OCI-LY7 (cell line): ENCODE measurements around the gene LIAS. TPM values are rescaled to one million over a fixed set of nuclear protein-coding genes. Genes with fewer than 3 reads are reported as not detected.

Experiments
- BruUV-seq: library from RNA; stranded (reverse); fragments of 400-500 nt; replicated peaks from 2 replicates; lab custom pipeline; 2021; lab: Mats Ljungman, UMichigan
- CTCF ChIA-PET: fragments of 300-600 bp; sonication (Branson Sonifier 250); formaldehyde crosslinking; loops from one replicate; lab custom pipeline; 2022; ENCODE audit warnings: antibody characterized with exemption; ENCODE audit not compliant: unreplicated experiment; lab: Charles Lee
- POLR2A ChIA-PET: fragments of 300-600 bp; sonication (Branson Sonifier 250); formaldehyde crosslinking; loops from one replicate; lab custom pipeline; 2022; ENCODE audit warnings: antibody characterized with exemption; lab: Charles Lee
- DNase-seq: peaks from one replicate; pipeline ENCODE4 v3.0.0-alpha.2; 2015; ENCODE audit warnings: low spot score
- H2AFZ ChIP-seq: fragments of 200-600 bp; sonication (generic), shearing (Covaris generic); 2 replicates; pipeline ENCODE4 v1.6.1; 2014; ENCODE audit warnings: mild to moderate bottlenecking, antibody characterized with exemption, low read length, moderate library complexity
- H3K27ac ChIP-seq: fragments of 200-600 bp; sonication (generic); 2 replicates; pipeline ENCODE4 v1.5.1; 2014; ENCODE audit warnings: mixed run types, low read depth, mild to moderate bottlenecking, moderate library complexity, low read length, inconsistent platforms; ENCODE audit not compliant: poor library complexity, severe bottlenecking
- H3K36me3 ChIP-seq: fragments of 200-600 bp; sonication (generic); 2 replicates; pipeline ENCODE4 v1.6.1; 2014; ENCODE audit warnings: mild to moderate bottlenecking, antibody characterized with exemption, low read length, moderate library complexity, mixed read lengths; ENCODE audit not compliant: insufficient read depth
- H3K4me1 ChIP-seq: fragments of 200-600 bp; sonication (generic); 2 replicates; pipeline ENCODE4 v1.5.1; 2014; ENCODE audit warnings: mild to moderate bottlenecking, low read length; ENCODE audit not compliant: insufficient read depth, poor library complexity, severe bottlenecking
- H3K4me2 ChIP-seq: fragments of 200-600 bp; sonication (generic); 2 replicates; pipeline ENCODE4 v1.6.1; 2014; ENCODE audit warnings: mild to moderate bottlenecking, low read length
- H3K4me3 ChIP-seq: fragments of 200-600 bp; sonication (generic); 2 replicates; pipeline ENCODE4 v1.5.1; 2014; ENCODE audit warnings: mild to moderate bottlenecking, low read depth, low read length; ENCODE audit not compliant: poor library complexity, severe bottlenecking
- H3K79me2 ChIP-seq: fragments of 200-600 bp; sonication (generic); 2 replicates; pipeline ENCODE4 v1.6.1; 2016; ENCODE audit warnings: low read depth, mild to moderate bottlenecking, low read length, moderate library complexity, mixed read lengths; ENCODE audit not compliant: insufficient read depth
- H3K9me2 ChIP-seq: fragments of 200-600 bp; sonication (generic); 2 replicates; pipeline ENCODE4 v1.6.1; 2016; ENCODE audit warnings: mild to moderate bottlenecking, low read length, mixed read lengths; ENCODE audit not compliant: insufficient read depth
- H3K9me3 ChIP-seq: fragments of 200-600 bp; sonication (generic); 2 replicates; pipeline ENCODE4 v1.6.1; 2014; ENCODE audit warnings: mild to moderate bottlenecking, mixed run types, low read length, mixed read lengths
- H4K20me1 ChIP-seq: fragments of 200-600 bp; sonication (generic); 2 replicates; pipeline ENCODE4 v1.6.1; 2014; ENCODE audit warnings: mild to moderate bottlenecking, antibody characterized with exemption, low read length, moderate library complexity, mixed read lengths; ENCODE audit not compliant: insufficient read depth
- CTCF ChIP-seq: fragments of 200-600 bp; sonication (generic); conservative IDR thresholded peaks from 2 replicates; pipeline ENCODE4 v1.5.1; 2014; ENCODE audit warnings: mild to moderate bottlenecking, antibody characterized with exemption, low read length, moderate library complexity, mixed read lengths
- EZH2phosphoT487 ChIP-seq: fragments of 200-600 bp; sonication (generic); IDR thresholded peaks from 2 replicates; pipeline ENCODE4 v1.6.1; 2018; ENCODE audit warnings: low read depth, borderline replicate concordance, mild to moderate bottlenecking, mixed run types, antibody characterized with exemption, low read length, moderate library complexity, mixed read lengths
- intact Hi-C: fragments of 100-400 bp; cut with micrococcal nuclease; formaldehyde crosslinking; loops from one replicate; pipeline ENCODE4 v1.10.0; 2022; ENCODE audit not compliant: unreplicated experiment
- total RNA-seq, 2 experiments: library from RNA; depleted of rRNA in 1 of 2; stranded (reverse); fragments of >200 nt in 1 of 2; shearing (Covaris generic) in 1 of 2; gene quantifications; 2 replicates each; pipeline ENCODE4 v1.2.3, GENCODE V29; 2014 to 2022

Gene LIAS
- total RNA-seq, 2 experiments from 2014 or later: 12.7 to 28.3 TPM

GRCh38 chr4:39476187-39476895 lies 17.5 kb downstream of the LIAS start:
- CTCF ChIA-PET: no interaction called here
- Histone ChIP-seq H2AFZ (no peak overlapping the region), H3K27ac (no peak overlapping the region), H3K4me2 (no peak overlapping the region), H4K20me1 (no peaks in the 10 kb centered on the region), H3K4me3 (no peak overlapping the region), H3K79me2 (no peaks in the 10 kb centered on the region), H3K36me3 (peaks cover 56% of the 10 kb centered on the region), H3K9me2 (no peaks in the 10 kb centered on the region), H3K9me3 (no peaks in the 10 kb centered on the region), H3K4me1 (no peaks in the 10 kb centered on the region)
- BruUV-seq: no TSS peak
- POLR2A ChIA-PET: interaction anchor here (0.6 to 0.7 kb wide), 2 partner anchors 93 to 313 kb away, joined by 3 read pairs; no protein-coding TSS in a partner anchor
- intact Hi-C loops: no loop called here
- no peak for DNase-seq
- no peak for TF ChIP-seq CTCF
- no peak for TF ChIP-seq EZH2phosphoT487

GRCh38 chr4:39480251-39480650 lies 21.4 kb downstream of the LIAS start:
- no TSS peak for BruUV-seq
- CTCF ChIA-PET: interaction anchor here (0.6 kb wide), 1 partner anchor 250 kb away, joined by 3 read pairs; no protein-coding TSS in a partner anchor
- H4K20me1 ChIP-seq: no peaks in the 10 kb centered on the region

More at GRCh38 chr4:39480251-39480650, 21.4 kb downstream of the LIAS start:
- POLR2A ChIA-PET: interaction anchor here (1.0 kb wide), 1 partner anchor 260 kb away, joined by 6 read pairs; no protein-coding TSS in a partner anchor
- Histone ChIP-seq H3K79me2 (no peaks in the 10 kb centered on the region), H2AFZ (no peak overlapping the region), H3K36me3 (peaks cover 26% of the 10 kb centered on the region), H3K9me3 (no peaks in the 10 kb centered on the region), H3K4me1 (no peaks in the 10 kb centered on the region), H3K4me3 (no peak overlapping the region), H3K27ac (no peak overlapping the region), H3K9me2 (no peaks in the 10 kb centered on the region), H3K4me2 (no peak overlapping the region)
- intact Hi-C loops: loop anchor here (5.0 kb wide), 1 partner anchor 107 kb away; no protein-coding TSS in a partner anchor
- no peak for DNase-seq
- no peak for TF ChIP-seq CTCF
